Activated CD8-positive, alpha-beta T cell treated with anti-CD3 and anti-CD28 coated beads for 36 hours (primary cell): ENCODE data around the gene P2RX1. TPM values are rescaled to one million over a fixed set of nuclear protein-coding genes. Genes with fewer than 3 reads are reported as not detected.

ENCODE experiments used
- ATAC-seq: fragments of 200-7000 bp; cut with Tn5 transposase; one replicate; pipeline ENCODE4 v1.10.0; 2021; ENCODE audit warnings: mild to moderate bottlenecking, moderate library complexity
- CTCF ChIA-PET: fragments of 350-600 bp; sonication (Branson Sonifier 250); formaldehyde crosslinking; loops from one replicate; lab custom pipeline; 2021; ENCODE audit warnings: antibody characterized with exemption; lab: Charles Lee
- POLR2A ChIA-PET: fragments of 350-600 bp; sonication (Branson Sonifier 250); formaldehyde crosslinking; loops from one replicate; lab custom pipeline; 2021; ENCODE audit warnings: antibody characterized with exemption; lab: Charles Lee
- DNase-seq: peaks from one replicate; pipeline ENCODE4 v3.0.0-alpha.2; 2020
- H3K27ac Mint-ChIP-seq: one replicate; pipeline ENCODE4 v1.8.0; 2021; ENCODE audit warnings: mild to moderate bottlenecking, mixed read lengths
- H3K27me3 Mint-ChIP-seq: one replicate; pipeline ENCODE4 v1.8.0; 2021; ENCODE audit warnings: mixed read lengths
- H3K36me3 Mint-ChIP-seq: one replicate; pipeline ENCODE4 v1.8.0; 2021; ENCODE audit warnings: low read depth, mixed read lengths
- H3K4me1 Mint-ChIP-seq: one replicate; pipeline ENCODE4 v1.8.0; 2021; ENCODE audit warnings: low read depth, mixed read lengths
- H3K4me3 Mint-ChIP-seq: one replicate; pipeline ENCODE4 v1.8.0; 2021; ENCODE audit warnings: mild to moderate bottlenecking, moderate library complexity, mixed read lengths
- H3K9me3 Mint-ChIP-seq: one replicate; pipeline ENCODE4 v1.8.0; 2021; ENCODE audit warnings: mixed read lengths
- intact Hi-C: fragments of 100-400 bp; cut with micrococcal nuclease; formaldehyde crosslinking; loops from one replicate; pipeline ENCODE4 v1.10.0; 2022
- total RNA-seq, 2 experiments: library from RNA; stranded (reverse); gene quantifications; one replicate each; pipeline ENCODE4 v1.2.3, GENCODE V29; 2021
- TF ChIP-seq, protein P1 (sequence below): fragments of 200-600 bp; IDR thresholded peaks from one replicate; pipeline ENCODE4 v1.8.0; 2022; ENCODE audit warnings: antibody characterized with exemption, mild to moderate bottlenecking

P2RX1 gene
- total RNA-seq, 2 experiments from 2014 or later = 0.43 to 1.7 TPM

DNA sequence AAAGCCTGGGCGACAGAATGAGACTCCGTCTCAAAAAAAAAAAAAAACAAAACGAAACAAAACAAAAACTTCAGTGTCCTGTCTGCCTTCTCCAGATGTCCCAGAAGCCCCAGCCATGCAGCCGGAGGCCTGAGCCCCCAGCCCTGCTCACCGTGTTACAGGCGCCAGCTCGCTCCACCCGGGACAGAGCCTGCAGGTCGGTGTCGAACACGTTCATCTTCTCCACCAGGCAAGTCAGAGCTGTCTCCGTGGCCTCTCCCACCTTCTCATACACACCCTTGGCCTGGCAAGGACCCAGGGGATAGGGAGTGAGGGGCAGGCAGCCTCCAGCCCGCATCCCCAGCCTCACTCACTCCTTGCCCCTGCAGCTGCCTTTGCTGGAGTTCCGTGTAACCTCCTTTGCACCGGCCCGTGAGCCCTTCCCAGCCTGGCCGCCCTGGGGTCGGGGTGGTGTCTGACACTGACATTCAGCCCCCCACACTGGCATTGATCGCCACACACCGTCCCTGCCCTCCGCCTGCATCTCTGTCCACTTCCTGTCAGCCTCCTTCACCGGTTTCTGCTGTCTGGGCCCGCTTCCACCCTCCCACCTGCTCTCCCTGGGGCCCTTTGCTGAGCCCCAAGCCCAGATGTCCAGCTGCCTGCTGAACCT, 27.1 kb upstream of the P2RX1 start:
- H3K27ac Mint-ChIP-seq = no peak overlapping the region
- H3K4me3 Mint-ChIP-seq = no peak overlapping the region
- H3K9me3 Mint-ChIP-seq = no peaks in the 10 kb centered on the region
- H3K4me1 Mint-ChIP-seq = no peaks in the 10 kb centered on the region
- no peak for DNase-seq
- ChIA-PET POLR2A (interaction anchor here (0.5 to 1.0 kb wide), 2 partner anchors 17 to 119 kb away, joined by 3 read pairs; no protein-coding TSS in a partner anchor), CTCF (no interaction called here)
- intact Hi-C loops = no loop called here
- no peak for ATAC-seq
- TF ChIP-seq, protein P1, sequence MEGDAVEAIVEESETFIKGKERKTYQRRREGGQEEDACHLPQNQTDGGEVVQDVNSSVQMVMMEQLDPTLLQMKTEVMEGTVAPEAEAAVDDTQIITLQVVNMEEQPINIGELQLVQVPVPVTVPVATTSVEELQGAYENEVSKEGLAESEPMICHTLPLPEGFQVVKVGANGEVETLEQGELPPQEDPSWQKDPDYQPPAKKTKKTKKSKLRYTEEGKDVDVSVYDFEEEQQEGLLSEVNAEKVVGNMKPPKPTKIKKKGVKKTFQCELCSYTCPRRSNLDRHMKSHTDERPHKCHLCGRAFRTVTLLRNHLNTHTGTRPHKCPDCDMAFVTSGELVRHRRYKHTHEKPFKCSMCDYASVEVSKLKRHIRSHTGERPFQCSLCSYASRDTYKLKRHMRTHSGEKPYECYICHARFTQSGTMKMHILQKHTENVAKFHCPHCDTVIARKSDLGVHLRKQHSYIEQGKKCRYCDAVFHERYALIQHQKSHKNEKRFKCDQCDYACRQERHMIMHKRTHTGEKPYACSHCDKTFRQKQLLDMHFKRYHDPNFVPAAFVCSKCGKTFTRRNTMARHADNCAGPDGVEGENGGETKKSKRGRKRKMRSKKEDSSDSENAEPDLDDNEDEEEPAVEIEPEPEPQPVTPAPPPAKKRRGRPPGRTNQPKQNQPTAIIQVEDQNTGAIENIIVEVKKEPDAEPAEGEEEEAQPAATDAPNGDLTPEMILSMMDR = no peak
- H3K36me3 Mint-ChIP-seq = peaks cover 37% of the 10 kb centered on the region
- no peaks in the 10 kb centered on the region for H3K27me3 Mint-ChIP-seq

DNA sequence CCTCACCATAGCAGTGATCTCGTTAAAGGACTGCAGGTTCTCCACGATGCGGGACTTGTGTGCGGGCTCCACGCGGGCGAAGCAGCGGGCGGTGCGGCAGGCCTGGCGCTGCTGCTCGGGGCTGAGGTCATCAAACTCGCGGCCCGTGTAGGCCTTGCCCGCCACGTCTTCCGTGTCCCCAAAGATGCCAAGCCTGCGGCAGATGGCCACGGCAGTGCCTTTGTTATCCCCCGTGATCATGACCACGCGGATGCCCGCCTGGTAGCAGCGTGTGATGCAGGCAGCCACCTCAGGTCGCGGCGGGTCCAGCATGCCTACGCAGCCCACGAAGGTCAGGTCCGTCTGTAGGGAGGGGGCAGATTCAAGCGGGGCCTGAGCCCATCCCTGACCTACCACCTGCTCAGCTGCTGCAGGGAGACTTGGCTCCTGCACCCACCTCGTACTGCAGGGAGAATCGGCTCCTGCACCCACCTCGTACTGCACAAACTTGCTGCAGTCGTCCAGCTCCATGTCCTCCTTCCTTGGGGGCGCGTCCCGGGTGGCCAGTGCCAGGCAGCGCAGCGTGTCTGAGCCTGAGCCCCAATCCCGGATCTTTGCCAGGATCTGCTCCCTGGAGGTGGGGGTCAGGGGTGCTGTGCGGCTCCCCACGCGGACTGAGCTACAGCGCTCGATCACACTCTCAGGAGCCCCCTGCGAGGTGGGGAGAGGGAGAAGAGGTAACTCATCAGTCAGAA, 24.9 kb upstream of the P2RX1 start:
- H3K4me3 Mint-ChIP-seq = no peak overlapping the region
- no peaks in the 10 kb centered on the region for H3K9me3 Mint-ChIP-seq
- no peak overlapping the region for H3K27ac Mint-ChIP-seq
- ChIA-PET CTCF (no interaction called here), POLR2A (no interaction called here)
- no peaks in the 10 kb centered on the region for H3K4me1 Mint-ChIP-seq
- intact Hi-C loops = no loop called here
- ATAC-seq = no peak
- peaks cover 55% of the 10 kb centered on the region for H3K36me3 Mint-ChIP-seq
- DNase-seq = no peak
- H3K27me3 Mint-ChIP-seq = no peaks in the 10 kb centered on the region
- TF ChIP-seq, protein P1 = no peak

DNA sequence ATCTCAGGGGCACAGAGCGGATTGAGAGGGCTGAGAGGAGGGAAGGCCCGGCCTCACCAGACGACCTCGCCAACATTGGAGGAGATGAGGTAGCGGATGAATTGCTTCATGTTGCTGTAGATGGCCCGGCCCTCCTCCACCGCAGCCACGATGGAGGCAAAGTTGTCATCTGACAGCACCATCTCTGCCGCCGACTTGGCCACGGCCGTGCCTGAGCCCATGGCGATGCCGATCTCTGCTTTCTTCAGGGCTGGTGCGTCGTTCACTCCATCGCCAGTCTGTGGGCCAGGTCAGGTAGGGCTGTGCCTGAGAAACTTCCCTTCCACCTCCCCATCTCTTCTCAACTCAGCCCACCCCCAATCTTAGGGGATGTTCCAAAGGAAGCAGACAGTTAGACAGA, 21.1 kb upstream of the P2RX1 start:
- intact Hi-C loops = no loop called here
- H3K36me3 Mint-ChIP-seq = peaks cover 46% of the 10 kb centered on the region
- ChIA-PET POLR2A (no interaction called here), CTCF (interaction anchor here (1.9 kb wide), 1 partner anchor 24 kb away, joined by 8 read pairs; no protein-coding TSS in a partner anchor)
- H3K27me3 Mint-ChIP-seq = no peaks in the 10 kb centered on the region
- no peaks in the 10 kb centered on the region for H3K9me3 Mint-ChIP-seq
- no peak overlapping the region for H3K4me3 Mint-ChIP-seq
- no peak for ATAC-seq
- TF ChIP-seq, protein P1 = no peak
- H3K27ac Mint-ChIP-seq = peak overlapping the region; percentile 73
- no peak for DNase-seq
- H3K4me1 Mint-ChIP-seq = no peaks in the 10 kb centered on the region

DNA sequence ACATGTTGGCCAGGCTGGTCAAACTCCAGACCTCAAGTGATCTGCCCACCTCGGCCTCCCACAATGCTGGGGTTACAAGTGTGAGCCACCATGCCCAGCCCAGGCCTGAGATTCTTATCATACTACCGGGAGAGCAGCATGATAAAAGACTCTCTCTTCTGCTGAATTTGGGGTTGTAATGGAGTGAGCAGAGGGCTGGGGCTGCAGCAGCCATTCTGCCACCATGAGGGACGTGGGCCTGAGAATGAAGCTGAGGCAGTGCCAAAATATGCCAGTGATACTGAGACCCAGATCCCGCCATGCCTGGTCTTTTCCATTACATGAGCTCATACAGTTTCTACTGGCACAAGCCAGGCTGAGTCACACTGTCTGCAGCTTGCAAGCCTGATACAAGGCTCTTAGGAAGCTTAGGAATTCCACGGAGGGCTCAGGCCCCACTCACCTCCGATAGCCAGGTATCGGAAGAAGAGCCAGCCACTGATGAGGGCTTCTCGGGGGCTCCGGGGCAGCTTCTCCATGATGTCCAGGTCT, 19.6 kb upstream of the P2RX1 start:
- no peak for ATAC-seq
- peaks cover 45% of the 10 kb centered on the region for H3K36me3 Mint-ChIP-seq
- intact Hi-C loops = no loop called here
- TF ChIP-seq, protein P1 = no peak
- no peak overlapping the region for H3K4me3 Mint-ChIP-seq
- POLR2A ChIA-PET = interaction anchor here (1.5 kb wide), 1 partner anchor 10 kb away, joined by 3 read pairs; no protein-coding TSS in a partner anchor
- H3K4me1 Mint-ChIP-seq = no peaks in the 10 kb centered on the region
- CTCF ChIA-PET = interaction anchor here (0.9 to 1.3 kb wide), 3 partner anchors 22 to 90 kb away, joined by 3 to 5 read pairs (median 3); no protein-coding TSS in a partner anchor
- no peak for DNase-seq
- H3K27me3 Mint-ChIP-seq = no peaks in the 10 kb centered on the region
- H3K9me3 Mint-ChIP-seq = no peaks in the 10 kb centered on the region
- H3K27ac Mint-ChIP-seq = no peak overlapping the region
